ENCODE data around the gene PTPRS.

GRCh38 chr19:5329141-5329540 lies 11.5 kb downstream of the PTPRS start:
- TF ChIP-seq CTCF (IDR thresholded peaks at IDR 0.05) (no peak), POLR2A (IDR thresholded peaks at IDR 0.05) (no peak)

All from vagina (tissue), 2 donors.